Kidney epithelial cell (primary cell): ENCODE measurements around the gene NFYC. TPM values are rescaled to one million over a fixed set of nuclear protein-coding genes. Genes with fewer than 3 reads are reported as not detected.
A peak's percentile ranks its signal among the peaks of the same experiment; 100 is the strongest.

ENCODE experiments used
- DNase-seq: peaks from one replicate; pipeline ENCODE4 v3.0.0-alpha.2; 2010; ENCODE audit warnings: low read depth
- H3K27me3 ChIP-seq: 2 replicates; pipeline ENCODE4 v1.6.0; 2011; ENCODE audit warnings: low read length; ENCODE audit not compliant: control insufficient read depth, insufficient read depth
- H3K36me3 ChIP-seq: 2 replicates; pipeline ENCODE4 v1.5.1; 2011; ENCODE audit warnings: low read length; ENCODE audit not compliant: control insufficient read depth, insufficient read depth
- H3K4me3 ChIP-seq: 2 replicates; pipeline ENCODE4 v1.5.1; 2011; ENCODE audit warnings: low read depth, mild to moderate bottlenecking, control low read depth, low read length
- total RNA-seq: library from RNA; depleted of rRNA; stranded (reverse); fragments of >200 nt; gene quantifications from 2 replicates; pipeline ENCODE4 v1.2.3, GENCODE V29; 2015
- TF ChIP-seq, protein P1 (sequence below): IDR thresholded peaks from 2 replicates; pipeline ENCODE4 v1.5.1; 2011; ENCODE audit warnings: mild to moderate bottlenecking, moderate library complexity, low read length, control low read depth, inconsistent platforms; ENCODE audit not compliant: insufficient read depth, poor library complexity, severe bottlenecking

Gene NFYC
- total RNA-seq, 1 donor from 2014 or later = 44.4 TPM

DNA sequence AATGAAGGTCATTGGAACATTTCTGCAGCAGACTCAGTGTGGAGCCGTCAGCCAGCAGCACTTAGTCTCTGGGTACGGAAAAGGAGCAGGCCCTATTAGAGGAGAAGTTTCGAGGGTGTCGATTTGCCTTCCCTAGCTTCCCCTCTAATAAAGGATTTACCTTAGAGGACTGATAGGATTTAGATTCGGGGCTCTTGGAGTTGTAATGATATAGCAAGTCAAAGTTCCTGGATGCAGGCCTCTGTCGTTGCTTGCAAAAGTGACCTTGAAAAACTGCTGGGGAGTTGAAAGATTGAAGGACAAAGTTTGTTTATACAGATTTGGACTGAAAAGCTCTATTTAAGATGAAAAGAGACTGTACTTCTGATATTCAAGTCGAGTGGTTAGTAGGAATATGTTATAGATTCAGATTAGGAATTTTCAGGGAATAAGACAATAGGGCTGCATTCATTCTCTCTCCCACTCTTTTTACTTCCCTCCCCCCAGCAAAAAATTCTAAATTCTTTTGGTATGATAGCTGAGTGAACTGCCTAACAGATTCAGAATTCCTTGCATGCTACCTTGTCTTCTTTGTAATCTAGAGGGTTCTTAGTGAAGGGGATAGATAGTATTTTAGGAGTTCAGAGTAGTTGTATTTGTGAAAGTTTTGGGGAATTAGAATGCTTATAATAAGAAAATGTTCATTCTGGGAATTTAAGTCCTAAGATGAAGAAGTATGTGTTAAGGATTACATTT, 19.2 kb downstream of the NFYC start:
- TF ChIP-seq, protein P1, sequence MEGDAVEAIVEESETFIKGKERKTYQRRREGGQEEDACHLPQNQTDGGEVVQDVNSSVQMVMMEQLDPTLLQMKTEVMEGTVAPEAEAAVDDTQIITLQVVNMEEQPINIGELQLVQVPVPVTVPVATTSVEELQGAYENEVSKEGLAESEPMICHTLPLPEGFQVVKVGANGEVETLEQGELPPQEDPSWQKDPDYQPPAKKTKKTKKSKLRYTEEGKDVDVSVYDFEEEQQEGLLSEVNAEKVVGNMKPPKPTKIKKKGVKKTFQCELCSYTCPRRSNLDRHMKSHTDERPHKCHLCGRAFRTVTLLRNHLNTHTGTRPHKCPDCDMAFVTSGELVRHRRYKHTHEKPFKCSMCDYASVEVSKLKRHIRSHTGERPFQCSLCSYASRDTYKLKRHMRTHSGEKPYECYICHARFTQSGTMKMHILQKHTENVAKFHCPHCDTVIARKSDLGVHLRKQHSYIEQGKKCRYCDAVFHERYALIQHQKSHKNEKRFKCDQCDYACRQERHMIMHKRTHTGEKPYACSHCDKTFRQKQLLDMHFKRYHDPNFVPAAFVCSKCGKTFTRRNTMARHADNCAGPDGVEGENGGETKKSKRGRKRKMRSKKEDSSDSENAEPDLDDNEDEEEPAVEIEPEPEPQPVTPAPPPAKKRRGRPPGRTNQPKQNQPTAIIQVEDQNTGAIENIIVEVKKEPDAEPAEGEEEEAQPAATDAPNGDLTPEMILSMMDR = no peak
- Histone ChIP-seq H3K4me3 (peak overlapping the region; percentile 83), H3K27me3 (no peaks in the 10 kb centered on the region), H3K36me3 (no peaks in the 10 kb centered on the region)
- no peak for DNase-seq

DNA sequence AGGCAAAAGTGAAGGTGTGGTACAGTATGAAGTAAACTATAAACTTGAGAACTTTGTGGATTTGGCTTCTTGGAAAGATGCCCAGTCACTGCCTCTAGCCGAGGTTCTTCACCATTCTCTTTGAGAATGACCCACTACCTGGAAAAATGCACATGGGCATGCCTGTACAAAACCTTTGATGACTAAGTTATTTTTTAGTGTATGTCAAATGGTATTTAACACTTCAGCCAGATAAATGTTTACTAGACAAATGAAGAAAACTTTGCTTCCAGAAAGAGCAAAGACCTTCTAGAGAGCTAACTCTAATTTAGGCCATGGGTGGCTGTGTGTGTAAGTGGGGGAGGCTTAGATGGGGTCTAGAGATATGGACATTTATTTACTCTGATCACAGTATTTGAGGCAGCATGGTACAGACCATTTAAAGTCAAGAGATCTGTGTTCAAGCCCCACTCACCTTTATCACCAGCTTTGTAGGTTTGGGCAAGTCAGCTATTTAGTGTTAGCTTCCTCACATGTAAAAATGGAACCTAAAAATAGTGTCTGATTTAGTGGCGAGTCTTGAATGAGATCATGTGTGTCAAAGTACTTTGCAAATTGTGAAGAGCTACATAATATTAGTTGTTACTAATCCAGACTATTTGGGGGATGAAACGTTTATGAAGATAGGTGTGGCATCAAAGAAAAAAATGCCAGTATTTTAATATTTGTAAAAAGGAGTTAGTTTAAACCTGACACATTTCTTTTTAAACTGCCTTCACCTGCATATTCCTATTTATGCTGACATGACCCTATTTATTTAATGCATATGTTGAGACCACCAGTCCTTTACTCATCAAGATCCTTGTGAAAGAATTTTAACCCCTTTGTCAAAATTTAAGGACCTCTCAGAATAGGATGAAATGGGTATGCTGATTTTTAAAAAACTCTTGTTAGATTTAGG, 20.2 kb downstream of the NFYC start:
- Histone ChIP-seq H3K27me3 (no peaks in the 10 kb centered on the region), H3K4me3 (peak overlapping the region; percentile 8), H3K36me3 (no peaks in the 10 kb centered on the region)
- TF ChIP-seq, protein P1 = no peak
- peak; percentile 57 for DNase-seq

DNA sequence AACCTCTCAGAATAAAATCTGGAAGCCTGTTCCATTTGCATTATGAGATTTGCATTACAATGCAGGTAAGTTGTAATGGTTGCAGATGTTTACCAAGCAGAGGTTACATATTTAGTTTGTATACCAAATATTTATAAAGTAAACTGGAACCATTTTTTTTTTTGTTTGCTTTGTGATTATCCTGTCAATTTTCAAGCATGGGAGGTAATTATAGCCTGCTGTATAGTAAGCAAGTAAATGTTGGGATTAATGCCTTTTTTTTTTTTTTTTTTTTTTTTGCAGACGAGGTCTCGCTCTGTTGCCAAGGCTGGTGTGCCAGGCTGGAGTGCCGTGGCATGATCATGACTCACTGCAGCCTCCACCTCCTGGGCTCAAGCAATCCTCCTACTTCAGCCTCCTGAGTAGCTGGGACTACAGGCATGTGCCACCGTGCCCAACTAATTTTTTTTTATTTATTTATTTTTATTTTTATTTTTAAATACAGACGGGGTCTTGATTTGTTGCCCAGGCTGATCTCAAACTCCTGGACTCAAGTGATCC, 21.0 kb downstream of the NFYC start:
- H3K4me3 ChIP-seq = no peak overlapping the region

GRCh38 chr1:40712997-40713396, 21.5 kb downstream of the NFYC start:
- Histone ChIP-seq H3K4me3 (no peak overlapping the region), H3K36me3 (no peaks in the 10 kb centered on the region), H3K27me3 (no peaks in the 10 kb centered on the region)
- TF ChIP-seq, protein P1 = no peak
- no peak for DNase-seq

More for the DNA sequence above, 21.0 kb downstream of the NFYC start:
- Histone ChIP-seq H3K27me3 (no peaks in the 10 kb centered on the region), H3K36me3 (no peaks in the 10 kb centered on the region)
- TF ChIP-seq, protein P1 = no peak
- DNase-seq = no peak

DNA sequence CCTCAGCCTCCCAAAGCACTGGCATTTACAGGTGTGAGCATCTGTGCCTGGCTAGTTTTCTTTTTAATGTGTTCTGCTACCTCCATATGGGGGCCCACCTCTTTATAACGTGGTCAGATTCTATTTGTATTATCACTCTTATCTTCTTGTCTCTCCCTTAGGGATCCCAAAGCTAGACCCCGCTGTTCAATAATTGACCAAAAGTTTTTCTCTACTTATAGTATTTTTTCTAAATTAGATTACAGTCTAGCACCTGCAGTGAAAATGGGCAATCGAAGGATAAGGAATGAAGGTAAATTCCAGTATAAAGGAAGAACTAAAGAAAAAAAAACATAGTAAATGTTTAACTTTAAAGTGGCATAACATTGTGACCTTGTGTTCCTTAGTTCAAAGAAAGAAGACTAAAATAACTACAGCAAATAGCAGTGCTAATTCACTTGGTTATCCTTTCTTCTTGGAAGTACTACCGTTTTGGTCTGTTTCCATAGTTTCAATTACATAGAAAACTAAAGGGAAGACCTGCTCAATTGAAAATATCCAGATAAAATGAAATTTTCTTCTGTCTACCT, 24.1 kb downstream of the NFYC start:
- DNase-seq = no peak
- Histone ChIP-seq H3K36me3 (no peaks in the 10 kb centered on the region), H3K27me3 (no peaks in the 10 kb centered on the region), H3K4me3 (no peak overlapping the region)
- TF ChIP-seq, protein P1 = no peak
